ENCODE measurements around the gene CELA3B.

CELA3B gene

DNA sequence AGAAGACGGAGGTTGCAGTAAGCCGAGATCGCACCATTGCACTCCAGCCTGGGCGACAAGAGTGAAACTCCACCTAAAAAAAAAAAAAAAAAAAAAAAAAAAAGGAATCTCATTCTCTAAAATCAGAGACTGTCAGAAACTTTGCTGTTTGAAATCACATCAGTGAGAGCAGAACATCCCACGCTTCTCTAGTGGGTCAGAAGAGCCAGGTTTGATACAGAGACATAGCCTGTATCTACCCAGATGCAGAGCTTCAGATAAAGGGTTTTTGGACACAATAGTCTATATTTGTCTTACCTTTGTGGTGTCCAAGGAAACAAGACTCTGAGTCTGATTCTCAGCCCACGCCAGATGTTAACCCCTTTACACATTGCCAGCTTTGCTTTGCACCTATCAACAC, 44.2 kb downstream of the CELA3B start:
- ATAC-seq, result no peak
- no peak for TF ChIP-seq ZNF8 (CRISPR knock-in tag; IDR thresholded peaks at IDR 0.05)
- TF ChIP-seq ZFP30 (CRISPR knock-in tag; IDR thresholded peaks at IDR 0.05), result no peak
- TF ChIP-seq ZC3H10 (CRISPR knock-in tag; IDR thresholded peaks at IDR 0.05), result no peak
- TF ChIP-seq TCF4 (CRISPR knock-in tag; IDR thresholded peaks at IDR 0.05; ENCODE audit: borderline replicate concordance), result no peak
- TF ChIP-seq ESRRG (CRISPR knock-in tag; IDR thresholded peaks at IDR 0.05), result no peak
- TF ChIP-seq ZNF565 (CRISPR knock-in tag; conservative IDR thresholded peaks at IDR 0.05; ENCODE audit: low read depth), result no peak
- no peak for TF ChIP-seq ISL1 (CRISPR knock-in tag; IDR thresholded peaks at IDR 0.05)
- no peak for TF ChIP-seq OSR1 (CRISPR knock-in tag; IDR thresholded peaks at IDR 0.05)
- no peak for TF ChIP-seq PPARA (CRISPR knock-in tag; IDR thresholded peaks at IDR 0.05; ENCODE audit: borderline replicate concordance)
- TF ChIP-seq RARB (CRISPR knock-in tag; IDR thresholded peaks at IDR 0.05), result no peak
- TF ChIP-seq, protein P1, sequence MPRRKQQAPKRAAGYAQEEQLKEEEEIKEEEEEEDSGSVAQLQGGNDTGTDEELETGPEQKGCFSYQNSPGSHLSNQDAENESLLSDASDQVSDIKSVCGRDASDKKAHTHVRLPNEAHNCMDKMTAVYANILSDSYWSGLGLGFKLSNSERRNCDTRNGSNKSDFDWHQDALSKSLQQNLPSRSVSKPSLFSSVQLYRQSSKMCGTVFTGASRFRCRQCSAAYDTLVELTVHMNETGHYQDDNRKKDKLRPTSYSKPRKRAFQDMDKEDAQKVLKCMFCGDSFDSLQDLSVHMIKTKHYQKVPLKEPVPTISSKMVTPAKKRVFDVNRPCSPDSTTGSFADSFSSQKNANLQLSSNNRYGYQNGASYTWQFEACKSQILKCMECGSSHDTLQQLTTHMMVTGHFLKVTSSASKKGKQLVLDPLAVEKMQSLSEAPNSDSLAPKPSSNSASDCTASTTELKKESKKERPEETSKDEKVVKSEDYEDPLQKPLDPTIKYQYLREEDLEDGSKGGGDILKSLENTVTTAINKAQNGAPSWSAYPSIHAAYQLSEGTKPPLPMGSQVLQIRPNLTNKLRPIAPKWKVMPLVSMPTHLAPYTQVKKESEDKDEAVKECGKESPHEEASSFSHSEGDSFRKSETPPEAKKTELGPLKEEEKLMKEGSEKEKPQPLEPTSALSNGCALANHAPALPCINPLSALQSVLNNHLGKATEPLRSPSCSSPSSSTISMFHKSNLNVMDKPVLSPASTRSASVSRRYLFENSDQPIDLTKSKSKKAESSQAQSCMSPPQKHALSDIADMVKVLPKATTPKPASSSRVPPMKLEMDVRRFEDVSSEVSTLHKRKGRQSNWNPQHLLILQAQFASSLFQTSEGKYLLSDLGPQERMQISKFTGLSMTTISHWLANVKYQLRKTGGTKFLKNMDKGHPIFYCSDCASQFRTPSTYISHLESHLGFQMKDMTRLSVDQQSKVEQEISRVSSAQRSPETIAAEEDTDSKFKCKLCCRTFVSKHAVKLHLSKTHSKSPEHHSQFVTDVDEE (CRISPR knock-in tag; IDR thresholded peaks at IDR 0.05), result no peak
- TF ChIP-seq, protein P2, sequence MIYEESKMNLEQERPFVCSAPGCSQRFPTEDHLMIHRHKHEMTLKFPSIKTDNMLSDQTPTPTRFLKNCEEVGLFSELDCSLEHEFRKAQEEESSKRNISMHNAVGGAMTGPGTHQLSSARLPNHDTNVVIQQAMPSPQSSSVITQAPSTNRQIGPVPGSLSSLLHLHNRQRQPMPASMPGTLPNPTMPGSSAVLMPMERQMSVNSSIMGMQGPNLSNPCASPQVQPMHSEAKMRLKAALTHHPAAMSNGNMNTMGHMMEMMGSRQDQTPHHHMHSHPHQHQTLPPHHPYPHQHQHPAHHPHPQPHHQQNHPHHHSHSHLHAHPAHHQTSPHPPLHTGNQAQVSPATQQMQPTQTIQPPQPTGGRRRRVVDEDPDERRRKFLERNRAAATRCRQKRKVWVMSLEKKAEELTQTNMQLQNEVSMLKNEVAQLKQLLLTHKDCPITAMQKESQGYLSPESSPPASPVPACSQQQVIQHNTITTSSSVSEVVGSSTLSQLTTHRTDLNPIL (CRISPR knock-in tag; IDR thresholded peaks at IDR 0.05; ENCODE audit: low read depth), result no peak
- TF ChIP-seq SNAI2 (CRISPR knock-in tag; IDR thresholded peaks at IDR 0.05), result no peak
- TF ChIP-seq, protein P3, sequence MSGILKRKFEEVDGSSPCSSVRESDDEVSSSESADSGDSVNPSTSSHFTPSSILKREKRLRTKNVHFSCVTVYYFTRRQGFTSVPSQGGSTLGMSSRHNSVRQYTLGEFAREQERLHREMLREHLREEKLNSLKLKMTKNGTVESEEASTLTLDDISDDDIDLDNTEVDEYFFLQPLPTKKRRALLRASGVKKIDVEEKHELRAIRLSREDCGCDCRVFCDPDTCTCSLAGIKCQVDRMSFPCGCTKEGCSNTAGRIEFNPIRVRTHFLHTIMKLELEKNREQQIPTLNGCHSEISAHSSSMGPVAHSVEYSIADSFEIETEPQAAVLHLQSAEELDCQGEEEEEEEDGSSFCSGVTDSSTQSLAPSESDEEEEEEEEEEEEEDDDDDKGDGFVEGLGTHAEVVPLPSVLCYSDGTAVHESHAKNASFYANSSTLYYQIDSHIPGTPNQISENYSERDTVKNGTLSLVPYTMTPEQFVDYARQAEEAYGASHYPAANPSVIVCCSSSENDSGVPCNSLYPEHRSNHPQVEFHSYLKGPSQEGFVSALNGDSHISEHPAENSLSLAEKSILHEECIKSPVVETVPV (CRISPR knock-in tag; IDR thresholded peaks at IDR 0.05), result no peak
- TF ChIP-seq ZFP3 (CRISPR knock-in tag; IDR thresholded peaks at IDR 0.05), result no peak
- no peak for TF ChIP-seq ARNTL (CRISPR knock-in tag; IDR thresholded peaks at IDR 0.05; ENCODE audit: borderline replicate concordance, low read depth)
- TF ChIP-seq, protein P4, sequence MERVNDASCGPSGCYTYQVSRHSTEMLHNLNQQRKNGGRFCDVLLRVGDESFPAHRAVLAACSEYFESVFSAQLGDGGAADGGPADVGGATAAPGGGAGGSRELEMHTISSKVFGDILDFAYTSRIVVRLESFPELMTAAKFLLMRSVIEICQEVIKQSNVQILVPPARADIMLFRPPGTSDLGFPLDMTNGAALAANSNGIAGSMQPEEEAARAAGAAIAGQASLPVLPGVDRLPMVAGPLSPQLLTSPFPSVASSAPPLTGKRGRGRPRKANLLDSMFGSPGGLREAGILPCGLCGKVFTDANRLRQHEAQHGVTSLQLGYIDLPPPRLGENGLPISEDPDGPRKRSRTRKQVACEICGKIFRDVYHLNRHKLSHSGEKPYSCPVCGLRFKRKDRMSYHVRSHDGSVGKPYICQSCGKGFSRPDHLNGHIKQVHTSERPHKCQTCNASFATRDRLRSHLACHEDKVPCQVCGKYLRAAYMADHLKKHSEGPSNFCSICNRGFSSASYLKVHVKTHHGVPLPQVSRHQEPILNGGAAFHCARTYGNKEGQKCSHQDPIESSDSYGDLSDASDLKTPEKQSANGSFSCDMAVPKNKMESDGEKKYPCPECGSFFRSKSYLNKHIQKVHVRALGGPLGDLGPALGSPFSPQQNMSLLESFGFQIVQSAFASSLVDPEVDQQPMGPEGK (CRISPR knock-in tag; IDR thresholded peaks at IDR 0.05; ENCODE audit: borderline replicate concordance), result no peak
- TF ChIP-seq BACH2 (CRISPR knock-in tag; IDR thresholded peaks at IDR 0.05; ENCODE audit: borderline replicate concordance), result no peak
- no peak for TF ChIP-seq ZNF70 (CRISPR knock-in tag; IDR thresholded peaks at IDR 0.05)

DNA sequence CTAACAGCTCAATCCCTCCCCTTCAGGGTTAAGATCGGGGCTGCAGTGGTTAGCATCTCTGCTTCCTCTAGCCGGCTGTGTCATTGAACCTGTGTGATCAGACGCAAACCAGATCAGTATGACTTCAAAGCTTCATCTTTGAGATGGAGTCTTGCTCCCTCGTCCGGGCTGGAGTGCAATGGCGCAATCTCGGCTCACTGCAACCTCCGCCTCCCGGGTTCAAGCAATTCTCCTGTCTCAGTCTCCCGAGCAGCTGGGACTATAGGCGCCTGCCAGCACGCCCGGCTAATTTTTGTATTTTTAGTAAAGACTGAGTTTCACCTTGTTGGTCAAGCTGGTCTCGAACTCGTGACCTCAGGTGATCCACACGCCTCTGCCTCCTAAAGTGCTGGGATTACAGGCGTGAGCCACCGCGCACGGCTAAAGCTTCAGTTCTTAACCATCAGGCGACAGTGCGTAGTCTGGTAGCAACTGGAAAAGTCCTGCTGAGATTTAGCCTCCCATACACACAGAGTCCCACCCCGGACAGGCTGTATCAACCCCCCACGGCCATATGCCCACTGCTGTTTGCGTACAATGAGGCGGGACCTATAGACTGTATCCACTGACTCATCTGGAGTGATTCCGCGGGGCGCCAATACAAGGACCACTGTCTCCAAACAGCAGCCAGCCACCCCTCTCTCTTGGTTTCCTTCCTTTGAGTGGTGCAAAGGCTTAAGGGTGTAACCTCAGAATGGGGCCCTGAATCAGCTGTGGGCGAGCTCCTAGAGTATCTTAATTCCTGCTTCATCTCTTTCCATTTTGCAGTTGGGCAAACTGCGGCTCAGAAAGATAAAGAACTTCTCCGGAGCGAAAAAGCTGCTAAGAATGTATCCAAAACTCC, 47.9 kb downstream of the CELA3B start:
- peak; percentile 83 for ATAC-seq
- TF ChIP-seq ZFP3 (CRISPR knock-in tag; IDR thresholded peaks at IDR 0.05), result peak; percentile 98
- no peak for TF ChIP-seq RARB (CRISPR knock-in tag; IDR thresholded peaks at IDR 0.05)

DNA sequence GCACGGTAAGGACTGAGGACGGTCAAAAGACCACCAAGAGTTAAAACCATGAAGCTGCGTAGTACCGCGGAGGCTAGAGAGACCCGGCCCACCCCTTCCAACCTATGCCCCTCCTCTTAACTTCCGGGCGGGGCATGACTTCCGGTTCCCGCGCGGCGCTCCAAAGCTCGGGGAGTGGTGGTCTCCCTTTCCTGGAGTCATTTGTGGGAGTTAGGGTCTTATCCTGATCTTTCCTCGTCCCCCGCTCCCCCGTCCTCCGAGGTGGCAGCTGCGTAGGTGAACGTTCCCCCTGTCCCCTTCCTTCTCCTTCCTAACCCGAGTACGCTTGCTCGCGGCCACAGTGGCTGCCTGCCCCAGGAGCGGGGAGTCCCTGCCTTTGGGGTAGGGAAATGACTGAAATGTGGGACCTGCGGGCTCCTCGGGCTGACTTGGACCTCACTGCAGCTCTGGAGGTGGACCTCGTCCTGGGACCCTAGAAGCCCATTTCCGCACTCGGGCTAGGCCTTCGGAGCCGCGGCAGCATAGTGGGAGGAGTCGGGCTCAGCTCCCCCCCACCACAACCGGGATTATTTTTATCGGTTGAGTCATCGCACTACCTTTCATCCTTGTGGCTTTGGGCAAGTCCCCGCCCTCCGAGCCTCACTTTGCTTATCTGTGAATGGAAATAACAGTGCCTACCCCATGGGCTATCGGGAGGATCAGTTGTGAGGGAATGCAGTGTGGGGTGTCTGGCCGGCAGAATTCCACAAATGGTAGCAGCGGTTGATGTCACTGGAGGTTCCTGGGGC, 48.7 kb downstream of the CELA3B start:
- TF ChIP-seq GLIS3 (CRISPR knock-in tag; IDR thresholded peaks at IDR 0.05) (0 out of 2 replicates have a peak, but pooled peaks have one; percentile 69), ESRRG (CRISPR knock-in tag; IDR thresholded peaks at IDR 0.05) (no peak)
- peak; percentile 95 for ATAC-seq

DNA sequence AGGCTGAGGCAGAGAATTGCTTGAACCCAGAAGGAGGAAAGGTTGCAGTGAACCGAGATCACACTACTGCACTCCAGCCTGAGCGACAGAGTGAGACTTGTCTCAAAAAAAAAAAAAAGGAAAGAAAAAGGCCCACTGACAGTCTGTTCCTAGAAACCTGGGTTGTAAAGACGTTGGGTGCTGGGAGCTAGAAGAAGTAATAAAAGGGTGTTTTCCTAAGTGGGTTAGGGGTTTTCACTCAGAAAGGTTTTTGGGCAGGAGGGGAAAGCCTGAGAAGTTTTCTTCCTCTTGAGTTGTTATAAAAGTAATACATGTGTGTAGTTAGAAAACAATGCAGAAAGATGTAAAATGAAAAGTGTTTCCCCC, 50.1 kb downstream of the CELA3B start:
- no peak for TF ChIP-seq TCF4 (CRISPR knock-in tag; IDR thresholded peaks at IDR 0.05; ENCODE audit: borderline replicate concordance)
- no peak for TF ChIP-seq BACH2 (CRISPR knock-in tag; IDR thresholded peaks at IDR 0.05; ENCODE audit: borderline replicate concordance)
- TF ChIP-seq PPARA (CRISPR knock-in tag; IDR thresholded peaks at IDR 0.05; ENCODE audit: borderline replicate concordance), result no peak
- TF ChIP-seq ISL1 (CRISPR knock-in tag; IDR thresholded peaks at IDR 0.05), result no peak
- no peak for TF ChIP-seq ZNF70 (CRISPR knock-in tag; IDR thresholded peaks at IDR 0.05)
- TF ChIP-seq ZFP30 (CRISPR knock-in tag; IDR thresholded peaks at IDR 0.05), result no peak
- ATAC-seq, result no peak

Data from SK-N-SH treated with all-trans-retinoic acid at 6 μM for 48 hours (cell line).